Liver (tissue), 3 donors: ENCODE measurements around the gene SLC25A40.

Experiments used
- ATF3 ChIP-seq: IDR thresholded peaks from 2 replicates; pipeline ENCODE4 v1.6.1; 2016; ENCODE audit warnings: antibody characterized with exemption
- CTCF ChIP-seq: fragments of 150-350 bp; IDR thresholded peaks from 2 replicates; pipeline ENCODE4 v1.5.1; 2017; ENCODE audit warnings: improper control_type of control experiment, low read depth, low read length; ENCODE audit not compliant: missing input control
- EGR1 ChIP-seq, 2 donors: IDR thresholded peaks; 2 replicates each; pipeline ENCODE4 v1.6.1; 2016 to 2018; ENCODE audit warnings: antibody characterized with exemption in 2 of 2, low read depth in 2 of 2
- FOXA1 ChIP-seq: IDR thresholded peaks from 2 replicates; pipeline ENCODE4 v1.6.1; 2016; ENCODE audit warnings: antibody characterized with exemption
- FOXA2 ChIP-seq: IDR thresholded peaks from 2 replicates; pipeline ENCODE4 v1.6.1; 2016; ENCODE audit warnings: antibody characterized with exemption
- GABPA ChIP-seq, 2 donors: IDR thresholded peaks in 1 of 2; conservative IDR thresholded peaks in 1 of 2; 2 replicates each; pipeline ENCODE4 v1.6.1; 2016; ENCODE audit warnings: antibody characterized with exemption in 2 of 2, mild to moderate bottlenecking in 1 of 2, moderate library complexity in 1 of 2
- JUND ChIP-seq, 2 donors: IDR thresholded peaks; 2 replicates each; pipeline ENCODE4 v1.6.1; 2016; ENCODE audit warnings: antibody characterized with exemption in 2 of 2
- MAX ChIP-seq: IDR thresholded peaks from 2 replicates; pipeline ENCODE4 v1.6.1; 2016; ENCODE audit warnings: antibody characterized with exemption
- RAD21 ChIP-seq, 2 donors: IDR thresholded peaks; 2 replicates each; pipeline ENCODE4 v1.6.1; 2016; ENCODE audit warnings: antibody characterized with exemption in 2 of 2, mild to moderate bottlenecking in 2 of 2
- REST ChIP-seq: IDR thresholded peaks from 2 replicates; pipeline ENCODE4 v1.6.1; 2016; ENCODE audit warnings: antibody characterized with exemption, mild to moderate bottlenecking
- RXRA ChIP-seq, 2 donors: IDR thresholded peaks; 2 replicates each; pipeline ENCODE4 v1.6.1; 2017 to 2018; ENCODE audit warnings: antibody characterized with exemption in 2 of 2, mild to moderate bottlenecking in 1 of 2
- TAF1 ChIP-seq: conservative IDR thresholded peaks from 2 replicates; pipeline ENCODE4 v1.6.1; 2016; ENCODE audit warnings: antibody characterized with exemption, mild to moderate bottlenecking
- YY1 ChIP-seq: IDR thresholded peaks from 2 replicates; pipeline ENCODE4 v1.6.1; 2016; ENCODE audit warnings: antibody characterized with exemption, mild to moderate bottlenecking
- ZBTB33 ChIP-seq: IDR thresholded peaks from 2 replicates; pipeline ENCODE4 v1.6.1; 2016; ENCODE audit warnings: antibody characterized with exemption
- donor health status: healthy.
- donor health status: healthy.

- no peak for TF ChIP-seq CTCF
- no peak for TF ChIP-seq FOXA1
- TF ChIP-seq FOXA2: no peak
- TF ChIP-seq GABPA (IDR thresholded peaks at IDR 0.05 in 1 of 2, conservative IDR thresholded peaks at IDR 0.05 in 1 of 2): no peak
- TF ChIP-seq YY1: no peak
- TF ChIP-seq TAF1: no peak
- no peak for TF ChIP-seq EGR1 (IDR thresholded peaks at IDR 0.05; ENCODE audit: low read depth in 2 of 2)
- no peak for TF ChIP-seq RAD21 (IDR thresholded peaks at IDR 0.05)
- no peak for TF ChIP-seq ATF3
- TF ChIP-seq MAX: no peak
- TF ChIP-seq JUND (IDR thresholded peaks at IDR 0.05): no peak
- no peak for TF ChIP-seq REST
- no peak for TF ChIP-seq ZBTB33
- no peak for TF ChIP-seq RXRA (IDR thresholded peaks at IDR 0.05)
These were observed 2.1 kb downstream of the SLC25A40 start for GRCh38 chr7:87874066-87874465.
